LHCN-M2 (cell line): ENCODE data around the gene PCDHA1. TPM values are rescaled to one million over a fixed set of nuclear protein-coding genes. Genes with fewer than 3 reads are reported as not detected.

Source experiments
- DNase-seq: peaks from one replicate; pipeline ENCODE4 v3.0.0-alpha.2; 2012; ENCODE audit warnings: low read depth
- total RNA-seq: library from RNA; depleted of rRNA; stranded (reverse); fragments of >200 nt; gene quantifications from 2 replicates; pipeline ENCODE4 v1.2.3, GENCODE V29; 2014; rRNA removed

Gene PCDHA1
- total RNA-seq, 1 experiment from 2014 or later = 0.06 TPM

DNA sequence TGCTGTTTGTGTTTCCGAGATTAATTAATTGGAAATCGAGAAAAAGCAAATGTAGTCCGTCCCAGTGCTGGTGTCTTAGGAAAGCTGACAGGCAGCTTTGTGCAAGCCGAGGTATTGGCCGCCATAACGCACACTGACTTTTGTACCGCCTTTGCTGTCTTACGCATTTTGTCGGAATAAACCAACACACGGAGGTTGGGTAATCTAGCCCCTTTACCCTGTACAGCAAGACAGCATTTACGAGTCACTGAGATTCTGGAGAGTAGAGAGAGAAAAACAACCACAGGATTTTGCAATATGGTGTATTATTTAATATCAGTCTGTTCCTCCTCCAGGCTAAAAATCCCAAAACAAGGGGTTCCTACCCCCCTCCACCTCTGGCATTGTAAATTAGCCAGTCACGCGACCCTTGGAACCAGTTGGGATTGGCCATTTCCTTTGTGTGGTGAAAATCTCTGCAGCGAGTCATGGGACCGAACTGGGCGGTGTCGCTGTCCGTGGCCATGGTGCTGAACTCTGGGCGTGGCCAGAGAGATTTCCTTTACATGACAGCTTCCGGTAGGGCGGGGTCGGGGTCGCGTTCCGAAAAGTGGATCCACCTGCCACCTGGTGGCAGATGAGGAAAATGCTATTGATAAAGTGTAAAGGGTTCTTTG lies 255.0 kb downstream of the PCDHA1 start:
- peak; percentile 72 for DNase-seq

DNA sequence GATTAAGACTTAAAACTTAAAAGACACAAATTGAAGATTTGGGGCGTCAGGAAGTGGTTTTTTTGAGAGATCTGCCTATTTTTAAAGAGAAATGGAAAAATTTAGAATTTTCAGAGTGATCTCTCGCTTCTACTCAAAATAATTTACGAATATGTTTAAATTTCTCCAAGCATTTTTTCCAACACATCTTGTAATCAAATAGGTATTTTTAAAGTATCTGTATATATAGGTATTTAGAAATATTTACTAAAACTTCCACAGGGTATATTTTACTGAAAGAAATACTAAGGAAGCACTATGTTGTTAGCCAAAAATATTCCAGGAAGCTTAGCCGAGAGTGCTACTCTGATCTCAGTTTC lies 255.5 kb downstream of the PCDHA1 start:
- DNase-seq = no peak

DNA sequence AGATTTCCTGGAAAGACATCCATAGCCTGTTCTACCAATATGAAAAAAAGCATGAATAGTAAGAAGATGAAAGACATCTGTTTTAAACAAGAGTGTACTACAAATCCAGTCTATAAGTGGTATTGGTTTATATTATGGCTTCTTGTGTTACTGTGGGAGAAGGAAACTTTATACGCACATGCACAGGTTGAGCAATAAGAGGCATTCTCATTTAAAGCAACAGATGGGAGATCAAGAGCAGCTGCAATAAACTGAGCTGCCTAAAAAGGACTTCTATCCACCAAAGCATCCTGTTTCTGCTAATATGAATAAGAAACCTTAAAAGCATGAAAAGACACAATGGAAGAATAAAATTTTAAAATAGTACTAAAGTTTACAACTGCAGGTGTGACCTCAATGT lies 256.6 kb downstream of the PCDHA1 start:
- DNase-seq = no peak

DNA sequence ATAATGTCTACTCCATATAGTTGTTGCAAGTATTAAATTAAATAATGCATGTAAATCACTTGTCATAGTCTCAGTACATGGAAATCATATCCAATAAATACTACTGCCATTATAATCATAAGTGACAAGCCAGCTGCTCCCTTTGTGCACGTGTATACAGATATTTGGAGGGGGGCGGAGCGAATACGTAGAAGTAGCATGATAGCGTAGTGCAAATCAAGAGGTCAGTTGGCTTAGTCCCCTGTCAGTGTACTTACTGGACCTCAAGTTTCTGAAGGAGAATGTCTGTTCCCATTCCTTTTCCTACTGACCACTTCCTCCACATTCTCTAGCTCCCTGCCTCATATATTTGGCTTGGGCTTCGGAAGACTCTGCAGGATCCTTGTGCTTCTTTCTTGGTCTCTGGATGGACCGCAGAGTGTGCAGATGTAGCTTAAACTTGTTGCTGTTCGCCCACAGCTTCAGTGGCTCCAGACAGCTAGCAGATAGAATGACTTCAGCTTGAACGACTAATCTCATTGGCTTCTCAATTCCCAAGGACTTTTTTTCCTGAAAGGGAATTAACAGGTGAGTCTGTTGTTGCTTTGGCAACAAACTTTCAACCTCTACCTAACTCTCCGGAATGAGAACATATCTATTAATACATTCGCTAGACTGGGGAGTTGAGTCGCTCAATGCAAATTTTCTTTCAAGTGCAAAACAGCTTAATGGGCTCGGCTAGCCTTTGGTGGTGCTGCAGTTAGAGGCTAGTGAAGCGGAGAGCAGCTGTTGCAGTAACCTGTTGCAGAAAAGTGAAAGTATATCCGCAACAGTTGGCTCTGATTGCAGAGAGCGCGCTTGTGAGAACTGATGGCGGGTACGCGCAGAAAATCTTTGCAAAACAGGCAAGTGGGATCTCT lies 264.9 kb downstream of the PCDHA1 start, which contains the start of gene PCDHB1:
TSS of gene PCDHB1 (plus strand) at position 753 of the 899 bp plus-strand sequence. CDS start at position 850, 97 bp downstream.
- peak; percentile 16 for DNase-seq

DNA sequence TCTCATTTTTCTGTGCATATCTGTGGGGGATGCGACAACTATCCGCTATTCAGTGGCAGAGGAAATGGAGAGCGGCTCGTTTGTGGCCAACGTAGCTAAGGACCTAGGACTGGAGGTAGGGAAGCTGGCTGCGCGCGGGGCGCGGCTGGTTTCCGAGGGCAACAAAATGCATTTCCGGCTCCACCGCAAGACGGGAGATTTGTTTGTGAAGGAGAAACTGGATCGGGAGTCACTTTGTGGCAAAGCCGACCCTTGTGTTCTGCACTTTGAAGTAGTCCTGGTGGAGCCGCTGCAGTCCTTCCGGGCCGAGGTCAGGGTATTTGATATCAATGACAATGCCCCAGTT lies 265.6 kb downstream of the PCDHA1 start:
- no peak for DNase-seq

Other genes starting within 250 kb of the PCDHA1 start
- 1.6 TPM in 1 of 2 replicates, not detected in the other for gene EIF4EBP3, start 238.5 kb upstream of the PCDHA1 start, total RNA-seq
- 44.2 and 47.4 TPM in 2 replicates for gene SRA1, start 228.7 kb upstream of the PCDHA1 start, total RNA-seq
- gene APBB3, start 221.5 kb upstream of the PCDHA1 start, total RNA-seq = 17.2 and 19.4 TPM in 2 replicates
- 51.0 and 56.2 TPM in 2 replicates for gene SLC35A4, start 221.3 kb upstream of the PCDHA1 start, total RNA-seq
- 0.96 and 1.1 TPM in 2 replicates for gene CD14, start 153.0 kb upstream of the PCDHA1 start, total RNA-seq
- 42.8 and 43.0 TPM in 2 replicates for gene TMCO6, start 146.7 kb upstream of the PCDHA1 start, total RNA-seq
- gene NDUFA2, start 138.5 kb upstream of the PCDHA1 start, total RNA-seq = 44.0 and 48.5 TPM in 2 replicates
- gene IK, start 138.3 kb upstream of the PCDHA1 start, total RNA-seq = 96.8 and 111 TPM in 2 replicates
- gene WDR55, start 121.2 kb upstream of the PCDHA1 start, total RNA-seq = 27.1 and 28.9 TPM in 2 replicates
- gene DND1, start 112.6 kb upstream of the PCDHA1 start, total RNA-seq = 0.52 and 1.3 TPM in 2 replicates
- gene HARS1, start 94.8 kb upstream of the PCDHA1 start, total RNA-seq = 98.9 and 103 TPM in 2 replicates
- gene HARS2, start 94.7 kb upstream of the PCDHA1 start, total RNA-seq = 39.2 and 41.6 TPM in 2 replicates
- 45.2 and 45.7 TPM in 2 replicates for gene ZMAT2, start 85.7 kb upstream of the PCDHA1 start, total RNA-seq
- not detected in 2 replicates for gene PCDHA2, start 8.7 kb downstream of the PCDHA1 start, total RNA-seq
- under 0.01 and 0.06 TPM in 2 replicates for gene PCDHA3, start 14.9 kb downstream of the PCDHA1 start, total RNA-seq
- 0.26 and 0.40 TPM in 2 replicates for gene PCDHA4, start 20.9 kb downstream of the PCDHA1 start, total RNA-seq
- not detected in 2 replicates for gene PCDHA5, start 35.5 kb downstream of the PCDHA1 start, total RNA-seq
- not detected in 2 replicates for gene PCDHA6, start 41.8 kb downstream of the PCDHA1 start, total RNA-seq
- 0.11 and 0.19 TPM in 2 replicates for gene PCDHA7, start 48.1 kb downstream of the PCDHA1 start, total RNA-seq
- gene PCDHA8, start 55.0 kb downstream of the PCDHA1 start, total RNA-seq = not detected in 2 replicates
- gene PCDHA9, start 62.2 kb downstream of the PCDHA1 start, total RNA-seq = 0.06 TPM in 1 of 2 replicates, not detected in the other
- gene PCDHA10, start 69.8 kb downstream of the PCDHA1 start, total RNA-seq = not detected in 2 replicates
- gene PCDHA11, start 82.8 kb downstream of the PCDHA1 start, total RNA-seq = 0.11 TPM in 1 of 2 replicates, not detected in the other
- gene PCDHA12, start 89.2 kb downstream of the PCDHA1 start, total RNA-seq = not detected in 2 replicates
- not detected in 2 replicates for gene PCDHA13, start 96.0 kb downstream of the PCDHA1 start, total RNA-seq
- gene PCDHAC1, start 140.2 kb downstream of the PCDHA1 start, total RNA-seq = not detected in 2 replicates
- 0.06 and 0.23 TPM in 2 replicates for gene PCDHAC2, start 180.3 kb downstream of the PCDHA1 start, total RNA-seq